B cell (primary cell): ENCODE measurements around the gene AGAP1. TPM values are rescaled to one million over a fixed set of nuclear protein-coding genes. Genes with fewer than 3 reads are reported as not detected.

Experiments used
- ATAC-seq: fragments of 200-7000 bp; cut with Tn5 transposase; one replicate; pipeline ENCODE4 v1.10.0; 2021; ENCODE audit warnings: low read depth, mild to moderate bottlenecking, moderate number of reproducible peaks, moderate library complexity
- CTCF ChIA-PET: fragments of 350-600 bp; sonication (Branson Sonifier 250); formaldehyde crosslinking; loops from one replicate; lab custom pipeline; 2021; ENCODE audit warnings: antibody characterized with exemption, inconsistent platforms; lab: Charles Lee
- POLR2A ChIA-PET: fragments of 350-600 bp; sonication (Branson Sonifier 250); formaldehyde crosslinking; loops from one replicate; lab custom pipeline; 2021; ENCODE audit warnings: antibody characterized with exemption; lab: Charles Lee
- DNase-seq: peaks from one replicate; pipeline ENCODE4 v3.0.0; 2013
- H2AFZ ChIP-seq: 2 replicates; pipeline ENCODE4 v1.6.1; 2012; ENCODE audit warnings: mild to moderate bottlenecking, low read depth, low read length; ENCODE audit not compliant: insufficient read depth, poor library complexity, severe bottlenecking
- H3K27ac ChIP-seq, 2 donors: 1 replicate in 1 of 2; 2 replicates in 1 of 2; pipeline ENCODE4 v1.5.1; 2012 to 2013; ENCODE audit warnings: low read length in 2 of 2, mild to moderate bottlenecking in 2 of 2, moderate library complexity in 1 of 2
- H3K27me3 ChIP-seq, 4 experiments: fragments of 200-600 bp in 1 of 4; sonication (generic) in 1 of 4; replicated peaks in 1 of 4; 1 replicate in 2 of 4; 2 replicates in 2 of 4; pipeline versions ENCODE4 v1.6.1 to v1.7.0; 2013 to 2016; ENCODE audit warnings: low read length in 3 of 4, mild to moderate bottlenecking in 2 of 4, mixed read lengths in 1 of 4, moderate library complexity in 1 of 4; ENCODE audit not compliant: insufficient read depth in 4 of 4, control insufficient read depth in 3 of 4; ENCODE audit errors: control extremely low read depth in 1 of 4
- H3K36me3 ChIP-seq, 2 experiments: replicated peaks in 1 of 2; 1 replicate in 1 of 2; 2 replicates in 1 of 2; pipeline versions ENCODE4 v1.6.1 to v1.7.1; 2013; ENCODE audit warnings: low read length in 1 of 2; ENCODE audit not compliant: insufficient read depth in 2 of 2, control insufficient read depth in 1 of 2; ENCODE audit errors: control extremely low read depth in 1 of 2, extremely low read depth in 1 of 2
- H3K4me1 ChIP-seq, 2 donors: fragments of 200-600 bp in 1 of 2; sonication (generic) in 1 of 2; 1 replicate in 1 of 2; 2 replicates in 1 of 2; pipeline versions ENCODE4 v1.5.1 to v1.6.1; 2013 to 2017; ENCODE audit warnings: low read length in 2 of 2; ENCODE audit not compliant: control insufficient read depth in 2 of 2, insufficient read depth in 2 of 2
- H3K4me2 ChIP-seq: replicated peaks from 2 replicates; pipeline ENCODE3; 2012; ENCODE audit warnings: mild to moderate bottlenecking, low read depth, low read length; ENCODE audit not compliant: poor library complexity, severe bottlenecking
- H3K4me3 ChIP-seq, 5 experiments: fragments of 200-600 bp in 1 of 5; sonication (generic) in 1 of 5; 1 replicate in 3 of 5; 2 replicates in 2 of 5; pipeline versions ENCODE4 v1.5.1 to v1.7.0; 2011 to 2016; ENCODE audit warnings: low read length in 4 of 5, mild to moderate bottlenecking in 4 of 5, low read depth in 2 of 5, control low read depth in 1 of 5, moderate library complexity in 1 of 5; ENCODE audit not compliant: insufficient read depth in 1 of 5; ENCODE audit errors: control extremely low read depth in 1 of 5, extremely low read depth in 1 of 5
- H3K79me2 ChIP-seq: fragments of 200-600 bp; sonication (generic); one replicate; pipeline ENCODE4 v1.6.0; 2016; ENCODE audit warnings: low read length; ENCODE audit not compliant: control insufficient read depth, insufficient read depth
- H3K9ac ChIP-seq: fragments of 200-600 bp; sonication (generic); 2 replicates; pipeline ENCODE4 v1.6.1; 2017; ENCODE audit warnings: mild to moderate bottlenecking, low read length, moderate library complexity
- H3K9me3 ChIP-seq, 3 donors: one replicate each; pipeline versions ENCODE4 v1.6.1 to v1.7.1; 2013; ENCODE audit warnings: low read length in 2 of 3; ENCODE audit not compliant: control insufficient read depth in 2 of 3, insufficient read depth in 1 of 3; ENCODE audit errors: control extremely low read depth in 1 of 3
- H4K20me1 ChIP-seq: 2 replicates; pipeline ENCODE4 v1.6.0; 2012; ENCODE audit warnings: mild to moderate bottlenecking, low read length; ENCODE audit not compliant: insufficient read depth, control insufficient read depth, poor library complexity, severe bottlenecking
- H3K27ac Mint-ChIP-seq: one replicate; pipeline ENCODE4 v1.8.0; 2021; ENCODE audit warnings: mixed read lengths
- H3K27me3 Mint-ChIP-seq: one replicate; pipeline ENCODE4 v1.8.0; 2021; ENCODE audit warnings: mixed read lengths
- H3K4me1 Mint-ChIP-seq: one replicate; pipeline ENCODE4 v1.8.0; 2021; ENCODE audit warnings: mixed read lengths
- H3K4me3 Mint-ChIP-seq: one replicate; pipeline ENCODE4 v1.8.0; 2021; ENCODE audit warnings: mixed read lengths
- H3K9me3 Mint-ChIP-seq: one replicate; pipeline ENCODE4 v1.8.0; 2022; ENCODE audit warnings: mixed read lengths; ENCODE audit not compliant: insufficient read depth
- CTCF ChIP-seq: fragments of 200-600 bp; IDR thresholded peaks from one replicate; pipeline ENCODE4 v1.8.0; 2022; ENCODE audit warnings: antibody characterized with exemption, mild to moderate bottlenecking
- EZH2 ChIP-seq: IDR thresholded peaks from 2 replicates; pipeline ENCODE4 v1.6.1; 2012; ENCODE audit warnings: borderline replicate concordance, low read depth, mild to moderate bottlenecking, moderate library complexity, low read length; ENCODE audit not compliant: insufficient read depth, poor library complexity, severe bottlenecking
- WGBS: methylation state at CpG from one replicate; pipeline ENCODE4 v1.1.5; 2013; ENCODE audit warnings: missing lambda C conversion rate; ENCODE audit not compliant: insufficient coverage; 5-methylcytosine and 5-hydroxymethylcytosine counted together
- intact Hi-C: fragments of 100-400 bp; cut with micrococcal nuclease; formaldehyde crosslinking; loops from one replicate; pipeline ENCODE4 v1.10.0; 2022
- polyA plus RNA-seq: library from polyadenylated mRNA; depleted of rRNA; stranded (reverse); fragments of >200 nt; gene quantifications from 2 replicates; pipeline ENCODE4 v1.2.3, GENCODE V29; 2012
- total RNA-seq, 2 donors: library from RNA; stranded (reverse); fragments of 120-200 nt in 1 of 2; gene quantifications; 1 replicate in 1 of 2; 2 replicates in 1 of 2; pipeline versions ENCODE4 v1.2.3 to v1.2.4, GENCODE V29; 2013 to 2022

The AGAP1 gene
- total and polyA plus RNA-seq, 2 donors (not counting 1 experiment from before 2014, with no cell fraction given), result 0.01 TPM; not detected in 1

- H3K27ac ChIP-seq, result no peak overlapping the region
- H3K9me3 ChIP-seq, result peaks cover 0 to 1% (median 0%) of the 10 kb centered on the region in 3 donors
- H4K20me1 ChIP-seq, result no peaks in the 10 kb centered on the region
- no peak for DNase-seq
- H3K4me3 Mint-ChIP-seq, result no peak overlapping the region
- H3K79me2 ChIP-seq, result no peaks in the 10 kb centered on the region
- no peak overlapping the region for H3K9ac ChIP-seq
- 92% methylated on average over 10 of the region's 10 CpGs for WGBS
- H3K4me3 ChIP-seq, result no peak overlapping the region
- no peaks in the 10 kb centered on the region for H3K4me1 Mint-ChIP-seq
- intact Hi-C loops, result no loop called here
- TF ChIP-seq EZH2 (no peak), CTCF (no peak)
- POLR2A ChIA-PET, result no interaction called here
- no peaks in the 10 kb centered on the region for H3K9me3 Mint-ChIP-seq
- no peaks in the 10 kb centered on the region for H3K4me1 ChIP-seq
- H3K36me3 ChIP-seq, result no peaks in the 10 kb centered on the region
- H3K27me3 ChIP-seq, result peaks cover 0 to 2% (median 0%) of the 10 kb centered on the region in 4 experiments
- CTCF ChIA-PET, result no interaction called here
- ATAC-seq, result no peak
- H3K27me3 Mint-ChIP-seq, result no peaks in the 10 kb centered on the region
- H3K27ac Mint-ChIP-seq, result no peak overlapping the region
- H2AFZ ChIP-seq, result no peak overlapping the region
- no peak overlapping the region for H3K4me2 ChIP-seq
These were observed 333.7 kb downstream of the AGAP1 start for GRCh38 chr2:235827585-235827992.

- DNase-seq (no peak), ATAC-seq (no peak)
- H3K4me2 ChIP-seq, result no peak overlapping the region
- H3K9me3 ChIP-seq, result peaks cover 0 to 4% (median 0%) of the 10 kb centered on the region in 3 donors
- POLR2A ChIA-PET, result no interaction called here
- no peaks in the 10 kb centered on the region for H3K9me3 Mint-ChIP-seq
- CTCF ChIA-PET, result no interaction called here
- no peak overlapping the region for H3K27ac Mint-ChIP-seq
- no peaks in the 10 kb centered on the region for H3K4me1 Mint-ChIP-seq
- intact Hi-C loops, result no loop called here
- TF ChIP-seq EZH2 (no peak), CTCF (no peak)
- H3K27me3 ChIP-seq, result peaks cover 0 to 2% (median 0%) of the 10 kb centered on the region in 4 experiments
- no peaks in the 10 kb centered on the region for H3K79me2 ChIP-seq
- H3K4me3 Mint-ChIP-seq, result no peak overlapping the region
- no peaks in the 10 kb centered on the region for H3K4me1 ChIP-seq
- H3K27me3 Mint-ChIP-seq, result no peaks in the 10 kb centered on the region
- no peak overlapping the region for H3K4me3 ChIP-seq
- no peaks in the 10 kb centered on the region for H4K20me1 ChIP-seq
- no peak overlapping the region for H2AFZ ChIP-seq
- WGBS, result 93% methylated on average over 8 of the region's 8 CpGs
- H3K36me3 ChIP-seq, result no peaks in the 10 kb centered on the region
- H3K27ac ChIP-seq, result no peak overlapping the region
- no peak overlapping the region for H3K9ac ChIP-seq
These were observed 335.9 kb downstream of the AGAP1 start for GRCh38 chr2:235829726-235830125.
